ENCODE measurements around the gene GAGE10. TPM values are rescaled to one million over a fixed set of nuclear protein-coding genes. Genes with fewer than 3 reads are reported as not detected.
"Not testable (repeated sequence)": the region's sequence is repeated elsewhere in the genome, so short reads cannot be mapped to it uniquely, and the experiment has no call there.

GAGE10 gene
- total RNA-seq, 4 donors from 2014 or later = not detected

- 77 to 100% methylated on average over 2 to 7 of the region's 11 CpGs for WGBS, 2 donors
- H3K27me3 ChIP-seq; H3K4me3 ChIP-seq; DNase-seq; H3K36me3 ChIP-seq; H3K27ac ChIP-seq; intact Hi-C loops (cut with DNase I); H3K9me3 ChIP-seq; H3K4me1 ChIP-seq: not testable (repeated sequence)
Measured at GRCh38 chrX:49330421-49330820, 27.0 kb downstream of the GAGE10 start.

- H3K27me3 ChIP-seq; intact Hi-C loops (cut with DNase I); DNase-seq; H3K27ac ChIP-seq; H3K4me1 ChIP-seq; H3K36me3 ChIP-seq; H3K4me3 ChIP-seq; H3K9me3 ChIP-seq: not testable (repeated sequence)
- no CpG with 5 or more reads among the region's 16 CpGs for WGBS, 2 donors
Measured at GRCh38 chrX:49331282-49331681, 27.8 kb downstream of the GAGE10 start, which contains the start of gene GAGE13. GAGE13 (plus strand) TSS chrX:49331582; CDS start chrX:49332738, 1,156 bp downstream.

GRCh38 chrX:49331841-49332240 is 28.4 kb downstream of the GAGE10 start:
- DNase-seq; H3K9me3 ChIP-seq; intact Hi-C loops (cut with DNase I); H3K27ac ChIP-seq; H3K27me3 ChIP-seq; H3K4me1 ChIP-seq; H3K36me3 ChIP-seq; H3K4me3 ChIP-seq: not testable (repeated sequence)
- WGBS, 2 donors = 100% methylated on average over 1 of the region's 26 CpGs; no CpG with 5 or more reads in 1 of the 2 donors

GRCh38 chrX:49341449-49341848 is 38.0 kb downstream of the GAGE10 start:
- H3K36me3 ChIP-seq; H3K4me1 ChIP-seq; intact Hi-C loops (cut with DNase I); H3K27me3 ChIP-seq; H3K4me3 ChIP-seq; H3K9me3 ChIP-seq; DNase-seq; H3K27ac ChIP-seq: not testable (repeated sequence)
- 92% methylated on average over 5 of the region's 24 CpGs; no CpG with 5 or more reads in 1 of the 2 donors for WGBS, 2 donors

GRCh38 chrX:49344496-49345175 is 41.2 kb downstream of the GAGE10 start:
- H3K4me1 ChIP-seq; H3K4me3 ChIP-seq; H3K9me3 ChIP-seq; H3K27me3 ChIP-seq; H3K36me3 ChIP-seq; intact Hi-C loops (cut with DNase I); DNase-seq; H3K27ac ChIP-seq: not testable (repeated sequence)
- 77 to 78% methylated on average over 14 of the region's 15 CpGs for WGBS, 2 donors

GRCh38 chrX:49345402-49345801 is 42.0 kb downstream of the GAGE10 start:
- H3K36me3 ChIP-seq; H3K27me3 ChIP-seq; intact Hi-C loops (cut with DNase I); H3K4me1 ChIP-seq; H3K4me3 ChIP-seq; H3K27ac ChIP-seq; H3K9me3 ChIP-seq; DNase-seq: not testable (repeated sequence)
- whole genome bisulfite sequencing, 2 donors = 70 to 76% methylated on average over 6 to 9 of the region's 10 CpGs

- H3K9me3 ChIP-seq; H3K27ac ChIP-seq; DNase-seq; H3K4me3 ChIP-seq; H3K4me1 ChIP-seq; H3K27me3 ChIP-seq; intact Hi-C loops (cut with DNase I); H3K36me3 ChIP-seq: not testable (repeated sequence)
- WGBS, 2 donors = 73 to 83% methylated on average over 9 to 11 of the region's 11 CpGs
Measured at GRCh38 chrX:49346150-49346549, 42.7 kb downstream of the GAGE10 start.

Other genes with a start within 250 kb of the GAGE10 start
- gene CCDC120, start 244.6 kb upstream of the GAGE10 start, total RNA-seq = 10 to 100 TPM; 11.7 to 40.3 (median 22.6) TPM
- 1 to 10 TPM; 2.3 to 9.5 (median 5.9) TPM for gene PRAF2, start 229.6 kb upstream of the GAGE10 start, total RNA-seq
- gene WDR45, start 223.8 kb upstream of the GAGE10 start, total RNA-seq = 10 to 100 TPM; 30.1 to 78.0 (median 37.0) TPM
- 10 to 100 TPM; 16.2 to 21.5 (median 19.2) TPM for gene GPKOW, start 179.9 kb upstream of the GAGE10 start, total RNA-seq
- gene MAGIX, start 140.9 kb upstream of the GAGE10 start, total RNA-seq = 10 to 100 TPM in 1 of 4 donors, 1 to 10 TPM in 3; 5.1 to 15.0 (median 8.5) TPM
- gene PLP2, start 131.7 kb upstream of the GAGE10 start, total RNA-seq = 100 to 1,000 TPM; 134 to 187 (median 152) TPM
- gene PRICKLE3, start 117.3 kb upstream of the GAGE10 start, total RNA-seq = 10 to 100 TPM; 15.7 to 33.8 (median 19.9) TPM
- gene SYP, start 103.5 kb upstream of the GAGE10 start, total RNA-seq = under 1 TPM; 0.15 to 0.57 (median 0.37) TPM
- gene CACNA1F, start 70.3 kb upstream of the GAGE10 start, total RNA-seq = under 1 TPM in 1 of 4 donors, not detected in 3; 0.38 TPM
- 10 to 100 TPM; 12.3 to 21.3 (median 14.2) TPM for gene CCDC22, start 68.2 kb upstream of the GAGE10 start, total RNA-seq
- gene FOXP3, start 38.9 kb upstream of the GAGE10 start, total RNA-seq = 1 to 10 TPM in 1 of 4 donors, under 1 TPM in 3; 0.38 to 2.1 (median 0.81) TPM
- 10 to 100 TPM in 1 of 4 donors, 1 to 10 TPM in 3; 4.2 to 10.7 (median 8.0) TPM for gene PPP1R3F, start 33.9 kb upstream of the GAGE10 start, total RNA-seq
- not detected for gene GAGE12J, start 18.4 kb downstream of the GAGE10 start, total RNA-seq
- gene GAGE13, start 27.9 kb downstream of the GAGE10 start, total RNA-seq = not detected
- not detected for gene GAGE12C, start 228.5 kb downstream of the GAGE10 start, total RNA-seq
- not detected for gene GAGE12D, start 238.1 kb downstream of the GAGE10 start, total RNA-seq
- gene GAGE12E, start 247.6 kb downstream of the GAGE10 start, total RNA-seq = not detected